H1 (cell line): ENCODE results near the gene THUMPD3. TPM values are rescaled to one million over a fixed set of nuclear protein-coding genes. Genes with fewer than 3 reads are reported as not detected.

Source experiments
- CTCF ChIA-PET: fragments of 300-600 bp; sonication (Branson Sonifier 250); formaldehyde crosslinking; loops from one replicate; lab custom pipeline; 2021; ENCODE audit not compliant: partially characterized antibody; lab: Charles Lee
- POLR2A ChIA-PET: fragments of 300-600 bp; sonication (Branson Sonifier 250); formaldehyde crosslinking; loops from one replicate; lab custom pipeline; 2021; ENCODE audit warnings: inconsistent platforms; ENCODE audit not compliant: partially characterized antibody; lab: Charles Lee
- DNase-seq, 2 experiments: peaks; one replicate each; pipeline versions ENCODE4 v3.0.0 to v3.0.0-alpha.2; 2010 to 2022; ENCODE audit warnings: low spot score in 2 of 2, low read depth in 1 of 2, mixed read lengths in 1 of 2
- FAIRE-seq: peaks from 2 replicates; lab custom pipeline; 2011; peaks lifted over from hg19 to GRCh38; lab: Jason Lieb, UNC
- H2AFZ ChIP-seq: 2 replicates; pipeline ENCODE4 v1.8.1; 2012; ENCODE audit warnings: low read length, inconsistent platforms
- H2AK5ac ChIP-seq: 2 replicates; pipeline ENCODE4 v1.6.1; 2013; ENCODE audit warnings: low read depth, low read length
- H2BK120ac ChIP-seq: replicated peaks from 2 replicates; pipeline ENCODE3; 2013; ENCODE audit warnings: low read depth, low read length, inconsistent platforms
- H2BK12ac ChIP-seq: 2 replicates; pipeline ENCODE4 v1.6.1; 2013; ENCODE audit warnings: low read depth, low read length
- H2BK15ac ChIP-seq: 2 replicates; pipeline ENCODE4 v1.6.1; 2013; ENCODE audit warnings: low read length
- H2BK20ac ChIP-seq: 2 replicates; pipeline ENCODE4 v1.6.1; 2013; ENCODE audit warnings: low read length
- H2BK5ac ChIP-seq: 2 replicates; pipeline ENCODE4 v1.6.1; 2013; ENCODE audit warnings: low read depth, low read length
- H3K14ac ChIP-seq: 2 replicates; pipeline ENCODE4 v1.6.1; 2013; ENCODE audit warnings: inconsistent platforms; ENCODE audit not compliant: insufficient read length
- H3K18ac ChIP-seq: 2 replicates; pipeline ENCODE4 v1.6.1; 2013; ENCODE audit warnings: low read length; ENCODE audit errors: extremely low read depth
- H3K23ac ChIP-seq: 2 replicates; pipeline ENCODE4 v1.6.1; 2013; ENCODE audit warnings: inconsistent platforms; ENCODE audit not compliant: insufficient read length
- H3K23me2 ChIP-seq: 2 replicates; pipeline ENCODE4 v1.6.1; 2013; ENCODE audit warnings: low read depth, low read length
- H3K27ac ChIP-seq: 2 replicates; pipeline ENCODE4 v1.6.1; 2011; ENCODE audit warnings: low read depth, low read length, inconsistent platforms
- H3K27me3 ChIP-seq, 4 experiments: replicated peaks in 1 of 4; 1 replicate in 1 of 4; 2 replicates in 3 of 4; pipeline versions ENCODE4 v1.6.1 to v1.8.1; 2011 to 2013; ENCODE audit warnings: low read length in 3 of 4, mild to moderate bottlenecking in 3 of 4, inconsistent platforms in 2 of 4, mixed read lengths in 2 of 4, moderate library complexity in 1 of 4; ENCODE audit not compliant: control insufficient read depth in 3 of 4, insufficient read depth in 3 of 4; ENCODE audit errors: extremely low read depth in 1 of 4
- H3K36me3 ChIP-seq, 4 experiments: 2 replicates each; pipeline versions ENCODE4 v1.6.1 to v1.8.1; 2011 to 2013; ENCODE audit warnings: mild to moderate bottlenecking in 4 of 4, low read length in 3 of 4, moderate library complexity in 2 of 4, control low read depth in 1 of 4, inconsistent platforms in 1 of 4; ENCODE audit not compliant: insufficient read depth in 4 of 4, control insufficient read depth in 2 of 4
- H3K4ac ChIP-seq: replicated peaks from 2 replicates; pipeline ENCODE3; 2013; ENCODE audit warnings: low read length, low read depth, mixed read lengths, inconsistent platforms; ENCODE audit not compliant: insufficient read length
- H3K4me1 ChIP-seq, 4 experiments: replicated peaks in 1 of 4; 1 replicate in 1 of 4; 2 replicates in 3 of 4; pipeline versions ENCODE4 v1.6.1 to v1.8.1; 2011 to 2013; ENCODE audit warnings: low read length in 3 of 4, inconsistent platforms in 2 of 4, mixed read lengths in 1 of 4; ENCODE audit not compliant: insufficient read depth in 4 of 4, control insufficient read depth in 3 of 4
- H3K4me2 ChIP-seq, 2 experiments: 2 replicates each; pipeline versions ENCODE4 v1.6.1 to v1.8.1; 2011 to 2013; ENCODE audit warnings: low read depth in 2 of 2, low read length in 2 of 2, control low read depth in 1 of 2, inconsistent platforms in 1 of 2, mild to moderate bottlenecking in 1 of 2; ENCODE audit not compliant: insufficient read depth in 1 of 2
- H3K4me3 ChIP-seq, 4 experiments: fragments of 200-600, 300-600 bp in 1 of 4; sonication (generic), shearing (Covaris generic), sonication (Bioruptor Twin) in 1 of 4; 2 replicates each; pipeline versions ENCODE4 v1.5.1 to v1.8.1; 2011 to 2016; ENCODE audit warnings: low read length in 4 of 4, low read depth in 3 of 4, control low read depth in 2 of 4, inconsistent platforms in 2 of 4, mild to moderate bottlenecking in 2 of 4, mixed read lengths in 1 of 4, moderate library complexity in 1 of 4; ENCODE audit not compliant: insufficient read depth in 2 of 4; ENCODE audit errors: extremely low read depth in 1 of 4
- H3K56ac ChIP-seq: replicated peaks from 2 replicates; pipeline ENCODE3; 2013; ENCODE audit warnings: low read depth, mild to moderate bottlenecking, mixed read lengths, low read length, inconsistent platforms; ENCODE audit not compliant: insufficient read length
- H3K79me1 ChIP-seq: 2 replicates; pipeline ENCODE4 v1.6.1; 2013; ENCODE audit warnings: low read depth, low read length, control low read depth
- H3K79me2 ChIP-seq, 2 experiments: 2 replicates each; pipeline versions ENCODE4 v1.6.1 to v1.8.1; 2012 to 2013; ENCODE audit warnings: low read length in 2 of 2, mild to moderate bottlenecking in 2 of 2, inconsistent platforms in 1 of 2; ENCODE audit not compliant: insufficient read depth in 2 of 2, control insufficient read depth in 1 of 2
- H3K9ac ChIP-seq, 4 experiments: replicated peaks in 1 of 4; 1 replicate in 1 of 4; 2 replicates in 3 of 4; pipeline versions ENCODE4 v1.6.1 to v1.8.1; 2011 to 2013; ENCODE audit warnings: low read depth in 3 of 4, low read length in 3 of 4, control low read depth in 2 of 4, mild to moderate bottlenecking in 2 of 4, moderate library complexity in 2 of 4, inconsistent platforms in 1 of 4; ENCODE audit errors: extremely low read depth in 1 of 4
- H3K9me3 ChIP-seq, 2 experiments: 2 replicates each; pipeline versions ENCODE4 v1.6.1 to v1.8.1; 2012 to 2013; ENCODE audit warnings: mild to moderate bottlenecking in 2 of 2, moderate library complexity in 2 of 2, control low read depth in 1 of 2, inconsistent platforms in 1 of 2, low read depth in 1 of 2, low read length in 1 of 2, mixed read lengths in 1 of 2; ENCODE audit not compliant: insufficient read depth in 2 of 2
- H4K20me1 ChIP-seq, 2 experiments: replicated peaks in 1 of 2; 2 replicates each; pipeline versions ENCODE3 to v1.8.1; 2011 to 2013; ENCODE audit warnings: inconsistent platforms in 2 of 2, low read length in 2 of 2, mild to moderate bottlenecking in 1 of 2; ENCODE audit not compliant: insufficient read depth in 2 of 2, control insufficient read depth in 1 of 2
- H4K5ac ChIP-seq: 2 replicates; pipeline ENCODE4 v1.6.1; 2013; ENCODE audit warnings: low read length, low read depth, mixed read lengths, inconsistent platforms; ENCODE audit not compliant: insufficient read length
- H4K8ac ChIP-seq: 2 replicates; pipeline ENCODE4 v1.8.0; 2013; ENCODE audit warnings: mild to moderate bottlenecking, moderate library complexity, low read length, inconsistent platforms; ENCODE audit not compliant: insufficient read depth; ENCODE audit errors: extremely low read depth
- H4K91ac ChIP-seq: replicated peaks from 2 replicates; pipeline ENCODE3; 2013; ENCODE audit warnings: low read length, mixed read lengths, inconsistent platforms; ENCODE audit not compliant: insufficient read length
- CEBPB ChIP-seq: IDR thresholded peaks from 2 replicates; pipeline ENCODE4 v1.6.1; 2012; ENCODE audit warnings: low read depth, low read length
- CHD2 ChIP-seq: IDR thresholded peaks from 2 replicates; pipeline ENCODE4 v1.6.1; 2012; ENCODE audit warnings: low read length, improper control_type of control experiment
- CREB1 ChIP-seq: IDR thresholded peaks from 2 replicates; pipeline ENCODE4 v1.6.1; 2012; ENCODE audit warnings: inconsistent platforms
- CTBP2 ChIP-seq: IDR thresholded peaks from 2 replicates; pipeline ENCODE4 v1.7.0; 2011; ENCODE audit warnings: borderline replicate concordance, mild to moderate bottlenecking, moderate library complexity, mixed read lengths, low read length; ENCODE audit not compliant: insufficient read depth, insufficient read length
- MAFK ChIP-seq: IDR thresholded peaks from 2 replicates; pipeline ENCODE4 v1.6.1; 2012; ENCODE audit warnings: low read depth, mild to moderate bottlenecking, improper control_type of control experiment, low read length
- MAX ChIP-seq: IDR thresholded peaks from 2 replicates; pipeline ENCODE4 v1.6.1; 2012; ENCODE audit warnings: inconsistent platforms
- POLR2AphosphoS5 ChIP-seq: IDR thresholded peaks from 2 replicates; pipeline ENCODE4 v1.6.1; 2011; ENCODE audit warnings: low read depth, low read length
- RFX5 ChIP-seq: IDR thresholded peaks from 2 replicates; pipeline ENCODE4 v1.6.1; 2011; ENCODE audit warnings: low read depth, low read length, improper control_type of control experiment, borderline replicate concordance
- SP1 ChIP-seq: IDR thresholded peaks from 2 replicates; pipeline ENCODE4 v1.6.1; 2011; ENCODE audit warnings: low read depth, low read length
- SUZ12 ChIP-seq: fragments of 200-600 bp; sonication (generic); IDR thresholded peaks from 2 replicates; pipeline ENCODE4 v1.6.1; 2012; ENCODE audit warnings: mild to moderate bottlenecking, inconsistent platforms, low read length, moderate library complexity, mixed read lengths
- TAF7 ChIP-seq: optimal IDR thresholded peaks from 2 replicates; pipeline ENCODE3; 2011; ENCODE audit warnings: low read depth, mild to moderate bottlenecking, inconsistent platforms, low read length, moderate library complexity, borderline replicate concordance
- YY1 ChIP-seq: IDR thresholded peaks from 2 replicates; pipeline ENCODE4 v1.6.1; 2011; ENCODE audit warnings: low read depth, mild to moderate bottlenecking, low read length
- ZNF274 ChIP-seq: IDR thresholded peaks from 2 replicates; pipeline ENCODE4 v1.7.0; 2012; ENCODE audit warnings: low read length, borderline replicate concordance; ENCODE audit errors: extremely low read depth
- WGBS, 2 experiments: shearing (Covaris generic) in 1 of 2; methylation state at CpG; one replicate each; pipeline versions ENCODE4 v1.1.6 to v1.1.7; 2013 to 2015; ENCODE audit warnings: low lambda C conversion rate in 2 of 2, mixed read lengths in 2 of 2, inconsistent platforms in 1 of 2, low coverage in 1 of 2, missing lambda C conversion rate in 1 of 2; ENCODE audit not compliant: insufficient replicate concordance in 2 of 2, insufficient coverage in 1 of 2, insufficient read length in 1 of 2; ENCODE audit errors: extremely low coverage in 1 of 2, missing lambda C conversion rate in 1 of 2; 5-methylcytosine and 5-hydroxymethylcytosine counted together
- polyA plus RNA-seq, 7 experiments: library from polyadenylated mRNA; depleted of rRNA in 3 of 7; stranded (reverse) in 5 of 7; unstranded in 2 of 7; fragments of >200 nt in 5 of 7; fragments of 200-250 nt in 2 of 7; gene quantifications; 1 replicate in 5 of 7; 2 replicates in 1 of 7; 4 replicates in 1 of 7; pipeline versions ENCODE4 v1.2.1 to v1.2.3, GENCODE V29; 2011 to 2013; ENCODE audit warnings: missing spikeins in 2 of 7, mixed read lengths in 2 of 7
- total RNA-seq: library from RNA; stranded (reverse); fragmentation: NEBNext Ultra II Directional; extraction: Animal tissue kit (Norgen Biotek cat#: 25700); gene quantifications from 2 replicates; pipeline ENCODE4 v1.2.1, GENCODE V29; 2021

Gene THUMPD3
- total and polyA plus RNA-seq, 2 of the 8 experiments (the other 6 are each of a cell fraction or from before 2014, with no cell fraction given): 26.7 to 68.9 TPM

- Histone ChIP-seq H3K18ac (no peak overlapping the region), H2AK5ac (no peak overlapping the region), H3K27ac (no peak overlapping the region), H2BK120ac (no peak overlapping the region), H3K9me3 (no peaks in the 10 kb centered on the region), H3K56ac (no peak overlapping the region), H3K79me1 (no peaks in the 10 kb centered on the region), H2BK12ac (no peak overlapping the region), H4K8ac (no peak overlapping the region), H3K4ac (no peak overlapping the region), H2BK20ac (no peak overlapping the region), H2AFZ (no peak overlapping the region), H3K4me3 (no peak overlapping the region), H2BK5ac (no peak overlapping the region), H3K4me1 (no peaks in the 10 kb centered on the region), H3K9ac (no peak overlapping the region), H3K14ac (no peak overlapping the region), H3K4me2 (no peak overlapping the region), H4K20me1 (no peaks in the 10 kb centered on the region), H2BK15ac (no peak overlapping the region), H3K36me3 (peaks cover 13 to 85% (median 40%) of the 10 kb centered on the region in 4 experiments), H3K23me2 (no peaks in the 10 kb centered on the region), H3K79me2 (no peaks in the 10 kb centered on the region), H3K23ac (no peak overlapping the region), H4K91ac (no peak overlapping the region), H4K5ac (no peak overlapping the region), H3K27me3 (no peaks in the 10 kb centered on the region)
- TF ChIP-seq MAX (no peak), CEBPB (no peak), CTBP2 (no peak), RFX5 (no peak), CREB1 (no peak), SUZ12 (no peak), TAF7 (no peak), POLR2AphosphoS5 (no peak), YY1 (no peak), ZNF274 (no peak), MAFK (no peak), CHD2 (no peak), SP1 (no peak)
- no peak for FAIRE-seq
- ChIA-PET CTCF (interaction anchor here (1.5 kb wide), 1 partner anchor 15 kb away, joined by 4 read pairs; no protein-coding TSS in a partner anchor), POLR2A (interaction anchor here (0.9 to 5.4 kb wide), 5 partner anchors 9 to 68 kb away, joined by 3 to 35 read pairs (median 20); partner anchors contain the start of gene SETD5)
- no peak for DNase-seq
- WGBS, 2 experiments: 64% methylated on average over 4 of the region's 4 CpGs; no CpG with 5 or more reads in 1 of the 2 experiments
Observed at GRCh38 chr3:9379327-9379726, 16.5 kb downstream of the THUMPD3 start.
